DND-41 (cell line): Measurements from ENCODE around the gene PLPP7.
"Not testable (repeated sequence)": the region's sequence is repeated elsewhere in the genome, so short reads cannot be mapped to it uniquely, and the experiment has no call there.

Source experiments
- ATAC-seq: fragments of 200-7000 bp; cut with Tn5 transposase; 3 replicates; pipeline ENCODE4 v1.9.1; 2021; ENCODE audit warnings: low read depth; ENCODE audit not compliant: insufficient read depth
- DNase-seq: peaks from one replicate; pipeline ENCODE4 v3.0.0-alpha.2; 2020
- H2AFZ ChIP-seq: 2 replicates; pipeline ENCODE4 v1.6.0; 2012; ENCODE audit warnings: low read depth, low read length
- H3K27ac ChIP-seq: 2 replicates; pipeline ENCODE4 v1.5.1; 2012; ENCODE audit warnings: low read length, inconsistent platforms
- H3K27me3 ChIP-seq: fragments of 200-600 bp; sonication (generic); 2 replicates; pipeline ENCODE4 v1.6.0; 2012; ENCODE audit warnings: low read length, mild to moderate bottlenecking, inconsistent platforms; ENCODE audit not compliant: insufficient read depth, poor library complexity
- H3K36me3 ChIP-seq: 2 replicates; pipeline ENCODE4 v1.5.1; 2012; ENCODE audit warnings: low read length, inconsistent platforms; ENCODE audit not compliant: insufficient read depth
- H3K4me1 ChIP-seq: 2 replicates; pipeline ENCODE4 v1.5.1; 2012; ENCODE audit warnings: mild to moderate bottlenecking, low read length; ENCODE audit not compliant: insufficient read depth
- H3K4me2 ChIP-seq: 2 replicates; pipeline ENCODE4 v1.6.0; 2012; ENCODE audit warnings: mild to moderate bottlenecking, moderate library complexity, low read length, inconsistent platforms; ENCODE audit not compliant: insufficient read depth
- H3K4me3 ChIP-seq, 2 experiments: fragments of 200-600 bp in 1 of 2; shearing (Covaris generic) in 1 of 2; 2 replicates each; pipeline ENCODE4 v1.5.1; 2012 to 2016; ENCODE audit warnings: inconsistent platforms in 2 of 2, low read length in 2 of 2, mild to moderate bottlenecking in 2 of 2, low read depth in 1 of 2, moderate library complexity in 1 of 2
- H3K79me2 ChIP-seq: 2 replicates; pipeline ENCODE4 v1.6.0; 2012; ENCODE audit warnings: low read length, inconsistent platforms; ENCODE audit not compliant: insufficient read depth
- H3K9ac ChIP-seq: 2 replicates; pipeline ENCODE4 v1.6.0; 2012; ENCODE audit warnings: low read depth, mild to moderate bottlenecking, inconsistent platforms, low read length, moderate library complexity
- H3K9me3 ChIP-seq: 2 replicates; pipeline ENCODE4 v1.5.1; 2012; ENCODE audit warnings: low read length, moderate library complexity, mild to moderate bottlenecking, inconsistent platforms; ENCODE audit not compliant: insufficient read depth, severe bottlenecking
- H4K20me1 ChIP-seq: 2 replicates; pipeline ENCODE4 v1.6.0; 2012; ENCODE audit warnings: low read length; ENCODE audit not compliant: insufficient read depth
- EZH2 ChIP-seq: IDR thresholded peaks from 3 replicates; pipeline ENCODE4 v1.6.1; 2012; ENCODE audit warnings: borderline replicate concordance, low read depth, mild to moderate bottlenecking, moderate library complexity, low read length, inconsistent platforms; ENCODE audit not compliant: severe bottlenecking
- TF ChIP-seq, protein P1 (sequence below): IDR thresholded peaks from 2 replicates; pipeline ENCODE4 v1.5.1; 2012; ENCODE audit warnings: borderline replicate concordance, low read length, moderate library complexity, mild to moderate bottlenecking; ENCODE audit not compliant: poor library complexity, severe bottlenecking; ENCODE audit errors: extremely low read depth

The PLPP7 gene

GRCh38 chr9:131289301-131290035, at the start of gene PLPP7:
TSS of gene PLPP7 (plus strand) at chr9:131289723. CDS start at chr9:131289998, 275 bp downstream.
- DNase-seq: no peak
- no peaks in the 10 kb centered on the region for H3K27me3 ChIP-seq
- no peak within 1 kb of the TSS for H2AFZ ChIP-seq

DNA sequence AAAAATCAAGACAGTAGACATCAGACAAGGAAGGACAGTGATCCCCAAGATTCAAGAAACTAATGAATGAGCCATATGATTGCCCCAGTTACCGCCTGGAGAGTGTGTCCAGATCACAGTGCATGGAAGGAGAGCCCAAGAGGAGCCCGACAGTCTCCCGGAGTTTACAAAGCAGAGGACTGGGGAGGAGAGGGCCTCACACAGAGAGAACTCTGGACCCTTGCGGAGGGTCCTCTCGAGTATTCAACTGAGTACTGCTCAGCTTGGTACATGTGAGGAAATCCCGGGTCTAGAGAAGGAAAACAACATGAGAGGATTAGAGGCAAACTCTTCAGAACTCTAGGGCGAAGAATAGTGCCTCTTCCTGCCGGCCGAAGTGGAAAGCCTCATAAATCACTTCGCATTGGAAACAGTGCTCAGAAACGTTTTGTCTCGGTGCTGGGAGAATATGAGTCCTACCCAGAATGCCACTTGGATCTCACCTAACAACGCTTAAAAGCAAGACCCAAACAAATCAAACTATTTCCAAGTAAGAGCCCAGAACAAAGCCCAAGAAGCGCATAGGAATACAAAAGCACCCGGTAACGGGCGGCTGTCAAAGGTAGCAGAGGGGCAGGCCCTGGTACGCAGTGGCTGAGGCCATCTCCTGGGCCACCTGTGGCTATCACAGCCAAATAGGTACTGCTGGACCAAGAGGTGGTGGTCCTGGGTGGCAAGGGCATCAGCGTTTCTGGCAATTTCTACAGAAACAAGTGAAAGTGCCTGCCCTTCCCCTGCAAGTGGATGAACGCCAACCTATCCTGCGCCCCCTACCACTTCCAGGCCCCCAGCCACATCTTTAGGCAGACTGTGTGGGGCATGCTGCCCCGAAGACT, 49.2 kb upstream of the PLPP7 start:
- no peak overlapping the region for H3K9ac ChIP-seq
- no peaks in the 10 kb centered on the region for H3K27me3 ChIP-seq
- no peak overlapping the region for H3K4me3 ChIP-seq
- no peak overlapping the region for H2AFZ ChIP-seq
- no peak overlapping the region for H3K4me2 ChIP-seq
- H3K79me2 ChIP-seq: no peaks in the 10 kb centered on the region
- ATAC-seq (no peak), DNase-seq (no peak)
- H3K36me3 ChIP-seq: peaks cover 5% of the 10 kb centered on the region; the same call in 1 of the 2 replicates
- peaks cover 28% of the 10 kb centered on the region for H3K4me1 ChIP-seq
- no peak for TF ChIP-seq EZH2
- TF ChIP-seq, protein P1, sequence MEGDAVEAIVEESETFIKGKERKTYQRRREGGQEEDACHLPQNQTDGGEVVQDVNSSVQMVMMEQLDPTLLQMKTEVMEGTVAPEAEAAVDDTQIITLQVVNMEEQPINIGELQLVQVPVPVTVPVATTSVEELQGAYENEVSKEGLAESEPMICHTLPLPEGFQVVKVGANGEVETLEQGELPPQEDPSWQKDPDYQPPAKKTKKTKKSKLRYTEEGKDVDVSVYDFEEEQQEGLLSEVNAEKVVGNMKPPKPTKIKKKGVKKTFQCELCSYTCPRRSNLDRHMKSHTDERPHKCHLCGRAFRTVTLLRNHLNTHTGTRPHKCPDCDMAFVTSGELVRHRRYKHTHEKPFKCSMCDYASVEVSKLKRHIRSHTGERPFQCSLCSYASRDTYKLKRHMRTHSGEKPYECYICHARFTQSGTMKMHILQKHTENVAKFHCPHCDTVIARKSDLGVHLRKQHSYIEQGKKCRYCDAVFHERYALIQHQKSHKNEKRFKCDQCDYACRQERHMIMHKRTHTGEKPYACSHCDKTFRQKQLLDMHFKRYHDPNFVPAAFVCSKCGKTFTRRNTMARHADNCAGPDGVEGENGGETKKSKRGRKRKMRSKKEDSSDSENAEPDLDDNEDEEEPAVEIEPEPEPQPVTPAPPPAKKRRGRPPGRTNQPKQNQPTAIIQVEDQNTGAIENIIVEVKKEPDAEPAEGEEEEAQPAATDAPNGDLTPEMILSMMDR: no peak
- H4K20me1 ChIP-seq: no peaks in the 10 kb centered on the region
- no peaks in the 10 kb centered on the region for H3K9me3 ChIP-seq
- H3K27ac ChIP-seq: no peak overlapping the region

More at GRCh38 chr9:131289301-131290035, at the start of gene PLPP7:
- H3K36me3 ChIP-seq: no peaks in the 10 kb centered on the region
- no peak within 1 kb of the TSS for H3K4me2 ChIP-seq
- H3K27ac ChIP-seq: no peak within 1 kb of the TSS
- no peaks in the 10 kb centered on the region for H3K79me2 ChIP-seq
- no peak within 1 kb of the TSS for H3K9ac ChIP-seq
- no peak for ATAC-seq
- no peaks in the 10 kb centered on the region for H3K9me3 ChIP-seq
- TF ChIP-seq EZH2: no peak
- TF ChIP-seq, protein P1: no peak
- no peaks in the 10 kb centered on the region for H3K4me1 ChIP-seq
- H4K20me1 ChIP-seq: no peaks in the 10 kb centered on the region
- no peak within 1 kb of the TSS for H3K4me3 ChIP-seq

DNA sequence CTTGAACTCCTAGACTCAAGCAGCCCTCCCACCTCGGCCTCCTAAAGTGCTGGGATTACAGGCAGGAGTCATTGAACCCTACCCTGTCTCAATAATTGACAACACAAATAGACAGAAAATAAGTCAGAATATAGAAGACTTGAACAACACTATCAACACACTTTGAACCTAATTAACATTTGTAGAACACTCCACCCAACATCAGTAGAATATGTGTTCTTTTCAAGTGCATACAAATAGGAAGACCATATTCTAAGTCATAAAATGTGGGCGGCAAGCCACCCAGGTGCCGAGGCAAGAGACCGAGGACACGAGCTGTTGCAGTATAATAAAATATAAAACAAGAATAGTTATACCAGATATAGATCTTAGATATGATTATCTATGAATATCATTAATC, 45.2 kb upstream of the PLPP7 start:
- H3K4me2 ChIP-seq, H3K27ac ChIP-seq, DNase-seq, H3K9me3 ChIP-seq, H4K20me1 ChIP-seq, H3K9ac ChIP-seq, H3K4me3 ChIP-seq, H2AFZ ChIP-seq, ATAC-seq, H3K79me2 ChIP-seq, H3K36me3 ChIP-seq, H3K27me3 ChIP-seq, H3K4me1 ChIP-seq: not testable (repeated sequence)

- Histone ChIP-seq H3K27ac (no peak overlapping the region), H2AFZ (no peak overlapping the region)
Observed at GRCh38 chr9:131246618-131247017, 42.9 kb upstream of the PLPP7 start.

More at GRCh38 chr9:131246618-131247017, 42.9 kb upstream of the PLPP7 start:
- H4K20me1 ChIP-seq: no peaks in the 10 kb centered on the region
- H3K36me3 ChIP-seq: no peaks in the 10 kb centered on the region
- no peak overlapping the region for H3K4me3 ChIP-seq
- TF ChIP-seq, protein P1: no peak
- TF ChIP-seq EZH2: no peak
- H3K4me1 ChIP-seq: no peaks in the 10 kb centered on the region; the same call in 1 of the 2 replicates
- no peaks in the 10 kb centered on the region for H3K9me3 ChIP-seq
- H3K79me2 ChIP-seq: no peaks in the 10 kb centered on the region
- no peak overlapping the region for H3K4me2 ChIP-seq
- ATAC-seq (no peak), DNase-seq (no peak)
- H3K9ac ChIP-seq: no peak overlapping the region
- no peaks in the 10 kb centered on the region for H3K27me3 ChIP-seq
